ENCODE results near the gene EPB41L3.

- TF ChIP-seq POLR2A (IDR thresholded peaks at IDR 0.05; ENCODE audit: low read depth) (no peak), POLR2AphosphoS5 (IDR thresholded peaks at IDR 0.05) (no peak), EP300 (IDR thresholded peaks at IDR 0.05) (no peak)
- TF ChIP-seq, protein P1, sequence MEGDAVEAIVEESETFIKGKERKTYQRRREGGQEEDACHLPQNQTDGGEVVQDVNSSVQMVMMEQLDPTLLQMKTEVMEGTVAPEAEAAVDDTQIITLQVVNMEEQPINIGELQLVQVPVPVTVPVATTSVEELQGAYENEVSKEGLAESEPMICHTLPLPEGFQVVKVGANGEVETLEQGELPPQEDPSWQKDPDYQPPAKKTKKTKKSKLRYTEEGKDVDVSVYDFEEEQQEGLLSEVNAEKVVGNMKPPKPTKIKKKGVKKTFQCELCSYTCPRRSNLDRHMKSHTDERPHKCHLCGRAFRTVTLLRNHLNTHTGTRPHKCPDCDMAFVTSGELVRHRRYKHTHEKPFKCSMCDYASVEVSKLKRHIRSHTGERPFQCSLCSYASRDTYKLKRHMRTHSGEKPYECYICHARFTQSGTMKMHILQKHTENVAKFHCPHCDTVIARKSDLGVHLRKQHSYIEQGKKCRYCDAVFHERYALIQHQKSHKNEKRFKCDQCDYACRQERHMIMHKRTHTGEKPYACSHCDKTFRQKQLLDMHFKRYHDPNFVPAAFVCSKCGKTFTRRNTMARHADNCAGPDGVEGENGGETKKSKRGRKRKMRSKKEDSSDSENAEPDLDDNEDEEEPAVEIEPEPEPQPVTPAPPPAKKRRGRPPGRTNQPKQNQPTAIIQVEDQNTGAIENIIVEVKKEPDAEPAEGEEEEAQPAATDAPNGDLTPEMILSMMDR (IDR thresholded peaks at IDR 0.05): no peak
These were observed 639 bp downstream of the EPB41L3 start for GRCh38 chr18:5543036-5543680.

Data from esophagus muscularis mucosa (tissue), 4 donors.